ACC112 (cell line): ENCODE results near the gene ITIH2.

Experiments used
- H2AFZ ChIP-seq: fragments of 200-600 bp; sonication (generic); one replicate; pipeline ENCODE4 v1.6.0; 2017; ENCODE audit warnings: antibody characterized with exemption, low read length; ENCODE audit not compliant: unreplicated experiment
- H3K27ac ChIP-seq: fragments of 200-600 bp; sonication (generic); 2 replicates; pipeline ENCODE4 v1.5.1; 2014; ENCODE audit warnings: low read depth, mild to moderate bottlenecking, antibody characterized with exemption, low read length, moderate library complexity
- H3K27me3 ChIP-seq: fragments of 200-600 bp; sonication (generic); 2 replicates; pipeline ENCODE4 v1.6.1; 2014; ENCODE audit warnings: mild to moderate bottlenecking, antibody characterized with exemption, low read length, moderate library complexity, mixed read lengths; ENCODE audit not compliant: insufficient read depth
- H3K36me3 ChIP-seq: fragments of 200-600 bp; sonication (generic); 2 replicates; pipeline ENCODE4 v1.6.1; 2016; ENCODE audit warnings: mild to moderate bottlenecking, antibody characterized with exemption, low read length, moderate library complexity, mixed read lengths; ENCODE audit not compliant: insufficient read depth
- H3K4me1 ChIP-seq: fragments of 200-600 bp; sonication (generic); one replicate; pipeline ENCODE4 v1.6.1; 2016; ENCODE audit warnings: low read length, mixed read lengths; ENCODE audit not compliant: insufficient read depth, unreplicated experiment, control insufficient read depth
- H3K4me3 ChIP-seq: fragments of 200-600 bp; sonication (generic); 2 replicates; pipeline ENCODE4 v1.5.1; 2014; ENCODE audit warnings: mild to moderate bottlenecking, low read depth, low read length
- H3K79me2 ChIP-seq: fragments of 200-600 bp; sonication (generic); one replicate; pipeline ENCODE4 v1.6.0; 2016; ENCODE audit warnings: low read length; ENCODE audit not compliant: control insufficient read depth, unreplicated experiment, insufficient read depth

ITIH2 gene

DNA sequence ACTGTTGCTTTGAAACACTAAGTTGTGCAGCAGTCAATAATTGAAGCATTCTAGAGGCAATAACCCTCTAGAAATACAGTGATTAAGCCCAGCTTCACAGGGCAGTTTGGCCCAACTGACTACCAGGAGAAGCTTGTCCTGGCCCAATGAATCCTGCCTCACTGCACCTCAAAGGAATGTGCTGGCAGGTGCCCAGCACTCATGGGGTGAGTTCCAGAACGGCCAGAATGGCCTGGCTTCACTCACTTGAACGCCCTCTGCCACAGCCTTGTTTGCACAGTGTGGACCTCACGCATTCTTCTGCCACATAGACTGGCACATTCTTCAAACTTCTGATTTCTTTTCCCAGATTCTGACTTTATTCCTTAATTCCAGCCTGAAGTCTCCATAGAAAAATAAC is 6.6 kb upstream of the ITIH2 start:
- Histone ChIP-seq H3K79me2 (no peaks in the 10 kb centered on the region), H3K4me3 (no peak overlapping the region), H3K36me3 (no peaks in the 10 kb centered on the region), H3K4me1 (no peaks in the 10 kb centered on the region), H2AFZ (no peak overlapping the region), H3K27ac (no peak overlapping the region), H3K27me3 (no peaks in the 10 kb centered on the region)

DNA sequence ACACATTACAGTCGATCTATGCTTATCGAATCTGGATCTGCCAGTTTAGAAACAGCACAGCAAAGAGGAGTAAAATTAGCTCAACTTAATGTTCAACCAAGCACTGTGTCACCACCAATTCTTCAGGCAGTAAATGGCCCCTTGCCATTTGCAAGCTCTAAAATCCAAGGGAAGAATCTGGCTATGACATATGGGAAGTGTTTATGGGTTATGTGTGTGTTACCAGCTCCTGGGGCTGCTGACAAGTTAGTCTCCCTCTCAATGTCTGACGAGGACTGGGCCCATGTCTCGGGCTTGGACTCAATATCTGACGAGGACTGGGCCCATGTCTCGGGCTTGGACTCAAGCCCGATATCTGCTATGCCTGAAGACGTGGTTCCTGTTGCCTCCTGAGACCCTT is 5.7 kb upstream of the ITIH2 start:
- H3K36me3 ChIP-seq: no peaks in the 10 kb centered on the region
- H3K4me3 ChIP-seq: no peak overlapping the region
- H3K79me2 ChIP-seq: no peaks in the 10 kb centered on the region
- H3K27ac ChIP-seq: no peak overlapping the region
- no peak overlapping the region for H2AFZ ChIP-seq
- H3K27me3 ChIP-seq: no peaks in the 10 kb centered on the region; the same call in 1 of the 2 replicates
- no peaks in the 10 kb centered on the region for H3K4me1 ChIP-seq

DNA sequence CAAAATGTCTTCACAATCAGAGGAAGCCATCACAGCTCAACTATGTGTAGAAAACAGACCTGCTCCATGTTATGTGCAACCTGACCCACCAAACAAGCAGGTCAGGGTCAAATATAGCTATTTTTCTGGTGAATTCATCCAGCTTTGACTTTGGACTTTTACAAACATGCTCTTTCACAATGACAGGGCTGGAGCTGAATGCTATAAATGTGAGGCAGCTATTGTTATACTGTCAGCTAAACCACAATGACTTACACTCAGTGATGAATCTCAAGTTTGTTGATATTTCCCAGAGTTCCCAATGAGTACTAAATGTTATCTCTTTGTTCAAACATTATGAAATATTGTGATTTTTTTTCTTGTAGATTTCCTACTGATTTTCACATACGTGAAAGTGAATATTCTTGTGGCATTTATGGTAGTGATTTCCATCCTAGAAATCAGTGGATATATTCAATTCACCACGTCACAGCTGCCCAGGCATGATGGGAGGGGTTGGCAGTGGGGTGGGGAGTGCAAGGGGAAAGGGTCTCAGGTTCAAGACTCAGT is 2.5 kb upstream of the ITIH2 start:
- Histone ChIP-seq H3K4me3 (no peak overlapping the region), H3K27ac (no peak overlapping the region), H2AFZ (no peak overlapping the region), H3K79me2 (no peaks in the 10 kb centered on the region), H3K36me3 (no peaks in the 10 kb centered on the region), H3K4me1 (no peaks in the 10 kb centered on the region), H3K27me3 (peaks cover 5% of the 10 kb centered on the region)

DNA sequence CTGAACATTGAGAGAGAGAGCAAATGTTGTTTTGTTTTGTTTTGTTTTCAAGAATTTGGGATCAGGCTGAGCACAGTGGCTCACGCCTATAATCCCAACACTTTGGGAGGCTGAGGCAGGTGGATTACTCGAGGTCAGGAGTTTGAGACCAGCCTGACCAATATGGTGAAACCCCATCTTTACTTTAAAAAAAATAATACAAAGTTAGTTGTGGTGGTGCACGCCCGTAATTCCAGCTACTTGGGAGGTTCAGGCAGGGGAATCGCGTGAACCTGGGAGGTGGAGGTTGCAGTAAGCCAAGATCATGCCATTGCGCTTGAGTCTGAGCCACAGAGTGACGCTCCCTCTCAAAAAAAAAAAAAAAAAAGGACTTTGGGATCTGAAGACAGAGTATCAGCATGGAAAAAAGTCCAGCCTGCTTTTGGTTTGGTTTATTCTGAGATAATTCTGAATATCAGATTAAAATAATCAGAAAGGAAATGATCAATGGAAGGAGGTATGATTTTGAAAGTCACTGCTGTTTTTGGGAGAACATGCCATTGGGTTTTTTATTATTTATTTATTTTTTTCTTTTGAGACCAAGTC is 1.9 kb upstream of the ITIH2 start:
- Histone ChIP-seq H3K27ac (no peak overlapping the region), H3K27me3 (peaks cover 11% of the 10 kb centered on the region), H3K4me1 (no peaks in the 10 kb centered on the region), H3K4me3 (no peak overlapping the region), H3K79me2 (no peaks in the 10 kb centered on the region), H2AFZ (no peak overlapping the region), H3K36me3 (no peaks in the 10 kb centered on the region)

DNA sequence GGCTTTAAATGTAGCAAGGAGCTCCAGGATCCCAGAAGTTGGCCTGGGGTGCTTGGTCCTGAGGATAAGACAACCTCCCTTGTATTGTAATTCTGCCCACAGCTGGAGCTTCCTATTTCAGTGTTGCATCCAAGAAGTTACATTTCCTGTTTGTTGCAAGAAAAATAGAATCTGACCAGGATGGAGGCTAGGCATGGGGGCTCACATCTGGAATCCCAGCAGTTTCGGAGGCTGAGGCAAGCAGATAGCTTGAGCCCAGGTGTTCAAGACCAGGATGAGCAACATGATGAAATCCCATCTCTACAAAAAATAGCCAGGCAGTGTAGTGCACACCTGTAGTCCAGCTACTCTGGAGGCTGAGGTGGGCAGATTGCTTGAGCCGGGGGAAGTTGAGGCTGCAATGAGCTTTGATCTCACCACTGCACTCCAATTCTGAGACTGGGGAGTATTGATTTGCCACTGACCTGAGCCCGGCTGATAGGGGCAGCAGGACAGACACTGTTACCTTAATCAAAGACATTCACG is 766 bp upstream of the ITIH2 start:
- Histone ChIP-seq H3K36me3 (no peaks in the 10 kb centered on the region), H3K27me3 (peaks cover 15% of the 10 kb centered on the region), H3K4me3 (no peak overlapping the region), H3K4me1 (no peaks in the 10 kb centered on the region), H2AFZ (no peak overlapping the region), H3K79me2 (no peaks in the 10 kb centered on the region), H3K27ac (no peak overlapping the region)

DNA sequence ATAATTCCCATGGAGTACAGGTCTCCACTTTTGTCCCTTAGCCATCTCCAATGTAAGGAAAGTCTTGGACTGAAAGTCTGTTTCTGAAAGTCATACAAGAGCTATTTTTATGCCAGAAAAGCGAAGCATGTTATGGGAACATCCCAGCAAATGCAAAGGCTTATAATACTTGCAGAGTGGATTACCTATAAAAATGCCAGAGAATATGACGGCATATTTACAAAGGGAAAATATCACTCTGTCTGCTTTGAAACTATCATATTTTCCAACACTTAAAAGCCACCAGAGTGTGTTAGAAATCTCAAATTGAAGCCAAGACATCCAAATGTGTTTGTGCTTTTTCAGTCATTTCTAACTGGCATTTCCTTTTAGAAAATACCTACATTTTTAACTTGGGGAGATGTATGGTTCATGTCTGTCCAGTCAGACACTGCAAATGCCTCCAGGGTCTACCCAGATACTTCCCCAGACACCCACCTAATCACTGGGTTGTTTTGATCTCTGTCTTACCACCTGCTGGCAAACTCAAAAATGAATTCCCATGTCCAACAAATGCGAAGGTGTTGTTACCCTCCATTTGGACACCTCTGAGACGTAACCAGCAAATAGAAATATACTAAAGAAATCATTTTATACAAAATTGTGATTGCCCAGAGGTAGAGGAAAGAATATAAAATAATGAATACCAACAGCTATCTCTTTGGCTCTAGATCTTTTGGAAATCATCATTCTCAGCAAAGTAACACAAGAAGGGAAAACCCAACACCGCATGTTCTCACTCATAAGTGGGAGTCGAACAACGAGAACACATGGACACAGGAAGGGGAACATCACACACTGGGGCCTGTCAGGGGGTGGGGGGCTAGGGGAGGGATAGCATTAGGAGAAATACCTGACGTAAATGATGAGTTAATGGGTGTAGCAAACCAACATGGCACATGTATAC is 1.2 kb downstream of the ITIH2 start:
- H3K27ac ChIP-seq: no peak overlapping the region
- H3K4me1 ChIP-seq: no peaks in the 10 kb centered on the region
- no peaks in the 10 kb centered on the region for H3K79me2 ChIP-seq
- H2AFZ ChIP-seq: no peak overlapping the region
- no peak overlapping the region for H3K4me3 ChIP-seq
- H3K36me3 ChIP-seq: no peaks in the 10 kb centered on the region
- peaks cover 19% of the 10 kb centered on the region for H3K27me3 ChIP-seq

DNA sequence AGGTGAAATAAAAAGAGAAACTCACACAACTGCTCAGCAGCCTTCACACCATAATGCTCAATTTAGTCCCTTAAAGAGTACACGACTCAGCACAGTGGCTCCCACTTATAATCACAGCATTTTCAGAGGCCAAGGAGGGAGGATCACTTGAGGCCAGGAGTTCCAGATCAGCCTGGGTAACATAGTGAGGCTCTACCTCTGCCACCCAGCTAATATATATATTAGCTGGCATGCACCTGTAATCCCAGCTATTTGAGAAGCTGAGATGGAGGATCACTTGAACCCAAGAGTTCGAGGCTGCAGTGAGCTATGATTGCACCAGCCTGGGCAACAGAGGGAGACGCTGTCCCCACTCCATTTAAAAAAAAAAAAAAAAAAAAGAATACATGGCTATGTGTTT is 2.2 kb downstream of the ITIH2 start:
- Histone ChIP-seq H2AFZ (no peak overlapping the region), H3K4me1 (no peaks in the 10 kb centered on the region), H3K27me3 (peaks cover 19% of the 10 kb centered on the region), H3K36me3 (no peaks in the 10 kb centered on the region), H3K79me2 (no peaks in the 10 kb centered on the region), H3K27ac (no peak overlapping the region), H3K4me3 (no peak overlapping the region)

DNA sequence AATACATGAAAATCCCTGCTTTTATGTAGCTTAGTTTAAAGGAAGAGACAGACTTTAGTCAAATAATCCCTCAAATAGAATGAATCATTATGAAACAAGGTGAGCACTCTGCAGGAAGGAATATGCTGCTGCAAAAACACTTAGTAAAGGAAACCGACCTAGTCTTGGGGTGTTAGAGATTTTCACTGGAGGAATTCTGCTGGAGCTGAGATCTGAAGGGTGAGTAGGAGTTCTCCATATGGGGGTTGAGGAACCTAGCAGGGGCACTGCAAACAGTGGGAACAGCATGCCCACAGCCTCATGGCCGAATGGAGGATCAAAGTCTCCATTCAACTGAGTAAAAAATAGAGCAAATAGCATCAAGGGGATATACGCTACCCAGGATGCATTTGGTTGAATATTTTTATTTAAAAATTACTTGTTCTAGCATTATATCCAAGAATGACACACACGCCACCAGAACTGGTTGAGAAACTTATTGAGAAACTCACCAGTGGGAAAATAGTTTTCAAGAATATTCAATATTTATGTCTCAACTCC is 3.5 kb downstream of the ITIH2 start:
- Histone ChIP-seq H3K79me2 (no peaks in the 10 kb centered on the region), H3K27ac (no peak overlapping the region), H3K4me3 (no peak overlapping the region), H2AFZ (no peak overlapping the region), H3K27me3 (peaks cover 19% of the 10 kb centered on the region), H3K4me1 (no peaks in the 10 kb centered on the region), H3K36me3 (no peaks in the 10 kb centered on the region)

DNA sequence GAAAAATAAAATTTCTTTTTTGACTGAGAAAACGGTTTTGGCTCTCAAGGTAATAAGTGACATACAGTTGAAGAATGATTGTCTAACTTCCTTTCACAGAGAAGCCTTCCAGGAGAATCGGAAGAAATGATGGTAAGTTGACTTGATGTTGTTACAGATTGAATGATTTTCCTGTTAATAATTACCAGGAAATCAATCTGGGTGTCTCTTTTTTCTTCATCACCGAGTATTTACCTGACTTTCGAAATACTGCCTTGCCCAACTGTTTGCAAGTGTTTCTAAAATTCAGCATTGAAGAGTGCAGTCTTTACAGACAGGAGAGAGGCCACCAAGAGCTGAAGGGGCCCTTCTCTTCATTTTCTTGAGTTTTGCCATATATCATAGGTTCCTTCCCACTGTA is 4.0 kb downstream of the ITIH2 start:
- Histone ChIP-seq H3K27me3 (peaks cover 19% of the 10 kb centered on the region), H2AFZ (no peak overlapping the region), H3K4me3 (no peak overlapping the region), H3K36me3 (no peaks in the 10 kb centered on the region), H3K79me2 (no peaks in the 10 kb centered on the region), H3K4me1 (no peaks in the 10 kb centered on the region), H3K27ac (no peak overlapping the region)

DNA sequence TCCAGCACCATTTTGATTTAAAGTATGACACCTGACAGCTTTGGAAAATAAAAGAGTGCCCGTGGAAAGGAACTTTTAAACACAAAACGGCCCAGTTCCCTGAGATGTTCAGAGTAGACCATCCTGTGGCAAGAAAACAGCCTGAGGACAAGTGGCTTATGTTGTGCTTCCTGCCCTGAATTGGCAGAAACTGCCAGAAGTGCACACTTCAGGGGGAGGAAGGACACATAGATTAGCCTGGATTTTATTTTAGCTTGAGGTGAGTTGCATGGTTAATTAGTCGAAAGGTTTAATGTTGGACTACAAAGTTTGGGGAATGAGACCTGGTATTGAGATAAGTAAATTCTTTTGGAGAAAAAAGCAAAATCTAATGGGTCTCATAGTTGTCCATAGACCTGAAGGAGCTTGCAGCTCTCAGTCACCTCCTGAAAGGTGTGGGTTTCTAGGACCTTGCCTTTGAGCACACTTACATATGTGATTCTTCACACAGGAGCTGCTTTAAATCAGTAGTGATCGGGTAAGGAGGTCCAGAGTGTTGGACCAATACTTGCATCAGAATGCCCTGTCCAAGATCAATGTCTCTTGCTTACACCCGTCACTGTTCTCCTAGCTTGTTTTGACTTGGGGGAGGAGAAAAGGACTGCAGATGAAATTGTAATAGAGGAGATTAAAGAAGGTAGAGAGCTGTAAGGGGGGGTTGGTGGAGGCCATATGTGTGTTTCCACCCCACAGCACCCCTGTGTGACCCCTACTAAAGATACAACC is 4.9 kb downstream of the ITIH2 start:
- Histone ChIP-seq H3K79me2 (no peaks in the 10 kb centered on the region), H3K36me3 (no peaks in the 10 kb centered on the region), H2AFZ (no peak overlapping the region), H3K4me3 (no peak overlapping the region), H3K27me3 (peaks cover 19% of the 10 kb centered on the region), H3K4me1 (no peaks in the 10 kb centered on the region), H3K27ac (no peak overlapping the region)
